ENCODE measurements around the gene PCDH9. TPM values are rescaled to one million over a fixed set of nuclear protein-coding genes. Genes with fewer than 3 reads are reported as not detected.

PCDH9 gene
- polyA plus RNA-seq, 3 donors, result 0.03 TPM; not detected in 1

DNA sequence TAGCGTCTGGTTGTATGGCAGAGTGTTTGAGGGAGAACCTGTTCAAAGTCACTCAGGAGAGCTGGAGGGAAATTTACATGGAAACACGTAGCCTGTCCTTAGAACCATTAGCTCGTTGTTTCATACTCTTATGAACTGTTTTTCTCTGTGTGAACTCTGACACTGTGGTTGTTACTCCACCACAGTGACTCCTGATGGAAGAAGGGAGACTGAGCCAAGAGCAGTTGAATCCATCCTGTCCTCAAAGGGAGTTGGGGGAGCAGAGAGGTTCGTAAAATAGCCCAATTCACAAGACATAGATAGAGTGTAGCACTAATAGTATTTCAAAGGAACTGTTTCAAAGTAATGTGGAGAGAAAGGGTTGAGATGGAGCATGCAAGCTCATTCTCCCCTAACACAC, 964.8 kb downstream of the PCDH9 start:
- Histone ChIP-seq H3K79me2 (ENCODE audit: insufficient read depth, low read length) (no peaks in the 10 kb centered on the region), H3K36me3 (replicated peaks in 1 of 2; ENCODE audit: control insufficient read depth in 1 of 2, insufficient read depth in 2 of 2, low read length in 2 of 2) (no peaks in the 10 kb centered on the region), H4K20me1 (ENCODE audit: insufficient read depth, low read length) (no peaks in the 10 kb centered on the region), H3K27me3 (ENCODE audit: control insufficient read depth in 2 of 2, insufficient read depth in 2 of 2, low read length in 2 of 2) (no peaks in the 10 kb centered on the region), H3K4me2 (replicated peaks; ENCODE audit: extremely low read depth, low read length, poor library complexity, severe bottlenecking) (no peak overlapping the region), H3K9me3 (replicated peaks in 1 of 2; ENCODE audit: control insufficient read depth in 1 of 2, insufficient read depth in 1 of 2, low read length in 2 of 2) (peaks cover 7 to 14% of the 10 kb centered on the region in 2 donors), H2AFZ (ENCODE audit: insufficient read depth, low read depth, low read length, poor library complexity, severe bottlenecking) (no peak overlapping the region), H3K9ac (ENCODE audit: insufficient read depth, low read length, poor library complexity, severe bottlenecking) (no peak overlapping the region), H3K4me1 (ENCODE audit: control insufficient read depth in 1 of 2, insufficient read depth in 2 of 2, low read length in 2 of 2) (no peaks in the 10 kb centered on the region), H3K4me3 (replicated peaks in 1 of 3; ENCODE audit: low read depth in 2 of 3, low read length in 3 of 3) (no peak overlapping the region), H3K27ac (ENCODE audit: low read depth in 1 of 2, low read length in 2 of 2) (no peak overlapping the region)
- Mint-ChIP-seq H3K27me3 (ENCODE audit: low read depth in 3 of 3) (no peaks in the 10 kb centered on the region), H3K27ac (no peak overlapping the region), H3K9me3 (peaks cover 4 to 12% (median 8%) of the 10 kb centered on the region in 7 donors), H3K4me3 (no peak overlapping the region), H3K36me3 (no peaks in the 10 kb centered on the region), H3K4me1 (no peaks in the 10 kb centered on the region)
- no peak for DNase-seq
- intact Hi-C loops (cut with micrococcal nuclease), result no loop called here
- TF ChIP-seq, protein P1, sequence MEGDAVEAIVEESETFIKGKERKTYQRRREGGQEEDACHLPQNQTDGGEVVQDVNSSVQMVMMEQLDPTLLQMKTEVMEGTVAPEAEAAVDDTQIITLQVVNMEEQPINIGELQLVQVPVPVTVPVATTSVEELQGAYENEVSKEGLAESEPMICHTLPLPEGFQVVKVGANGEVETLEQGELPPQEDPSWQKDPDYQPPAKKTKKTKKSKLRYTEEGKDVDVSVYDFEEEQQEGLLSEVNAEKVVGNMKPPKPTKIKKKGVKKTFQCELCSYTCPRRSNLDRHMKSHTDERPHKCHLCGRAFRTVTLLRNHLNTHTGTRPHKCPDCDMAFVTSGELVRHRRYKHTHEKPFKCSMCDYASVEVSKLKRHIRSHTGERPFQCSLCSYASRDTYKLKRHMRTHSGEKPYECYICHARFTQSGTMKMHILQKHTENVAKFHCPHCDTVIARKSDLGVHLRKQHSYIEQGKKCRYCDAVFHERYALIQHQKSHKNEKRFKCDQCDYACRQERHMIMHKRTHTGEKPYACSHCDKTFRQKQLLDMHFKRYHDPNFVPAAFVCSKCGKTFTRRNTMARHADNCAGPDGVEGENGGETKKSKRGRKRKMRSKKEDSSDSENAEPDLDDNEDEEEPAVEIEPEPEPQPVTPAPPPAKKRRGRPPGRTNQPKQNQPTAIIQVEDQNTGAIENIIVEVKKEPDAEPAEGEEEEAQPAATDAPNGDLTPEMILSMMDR (IDR thresholded peaks at IDR 0.05), result no peak
- 86% methylated on average over 1 of the region's 4 CpGs for WGBS (ENCODE audit: insufficient coverage)

- no peaks in the 10 kb centered on the region for H3K27me3 Mint-ChIP-seq (ENCODE audit: low read depth in 3 of 3)
- Histone ChIP-seq H3K4me3 (replicated peaks in 1 of 3; ENCODE audit: low read depth in 2 of 3, low read length in 3 of 3) (no peak overlapping the region), H3K27me3 (ENCODE audit: control insufficient read depth in 2 of 2, insufficient read depth in 2 of 2, low read length in 2 of 2) (no peaks in the 10 kb centered on the region), H3K79me2 (ENCODE audit: insufficient read depth, low read length) (no peaks in the 10 kb centered on the region), H3K27ac (ENCODE audit: low read depth in 1 of 2, low read length in 2 of 2) (no peak overlapping the region), H2AFZ (ENCODE audit: insufficient read depth, low read depth, low read length, poor library complexity, severe bottlenecking) (no peak overlapping the region), H3K9me3 (replicated peaks in 1 of 2; ENCODE audit: control insufficient read depth in 1 of 2, insufficient read depth in 1 of 2, low read length in 2 of 2) (peaks cover 11 to 18% of the 10 kb centered on the region in 2 donors), H3K9ac (ENCODE audit: insufficient read depth, low read length, poor library complexity, severe bottlenecking) (no peak overlapping the region), H3K36me3 (replicated peaks in 1 of 2; ENCODE audit: control insufficient read depth in 1 of 2, insufficient read depth in 2 of 2, low read length in 2 of 2) (no peaks in the 10 kb centered on the region), H3K4me1 (ENCODE audit: control insufficient read depth in 1 of 2, insufficient read depth in 2 of 2, low read length in 2 of 2) (no peaks in the 10 kb centered on the region), H3K4me2 (replicated peaks; ENCODE audit: extremely low read depth, low read length, poor library complexity, severe bottlenecking) (no peak overlapping the region), H4K20me1 (ENCODE audit: insufficient read depth, low read length) (no peaks in the 10 kb centered on the region)
- TF ChIP-seq, protein P1 (IDR thresholded peaks at IDR 0.05), result no peak
- H3K4me1 Mint-ChIP-seq, result no peaks in the 10 kb centered on the region
- no CpG with 5 or more reads among the region's 5 CpGs for WGBS (ENCODE audit: insufficient coverage)
- no peak overlapping the region for H3K4me3 Mint-ChIP-seq
- H3K27ac Mint-ChIP-seq, result no peak overlapping the region
- no peak for DNase-seq
- H3K36me3 Mint-ChIP-seq, result no peaks in the 10 kb centered on the region
- peaks cover 7 to 14% (median 10%) of the 10 kb centered on the region in 7 donors for H3K9me3 Mint-ChIP-seq
- intact Hi-C loops (cut with micrococcal nuclease), result no loop called here
Measured at GRCh38 chr13:66264971-66265370, 965.2 kb downstream of the PCDH9 start.
